Measurements from ENCODE around the gene LMX1B.

LMX1B gene

DNA sequence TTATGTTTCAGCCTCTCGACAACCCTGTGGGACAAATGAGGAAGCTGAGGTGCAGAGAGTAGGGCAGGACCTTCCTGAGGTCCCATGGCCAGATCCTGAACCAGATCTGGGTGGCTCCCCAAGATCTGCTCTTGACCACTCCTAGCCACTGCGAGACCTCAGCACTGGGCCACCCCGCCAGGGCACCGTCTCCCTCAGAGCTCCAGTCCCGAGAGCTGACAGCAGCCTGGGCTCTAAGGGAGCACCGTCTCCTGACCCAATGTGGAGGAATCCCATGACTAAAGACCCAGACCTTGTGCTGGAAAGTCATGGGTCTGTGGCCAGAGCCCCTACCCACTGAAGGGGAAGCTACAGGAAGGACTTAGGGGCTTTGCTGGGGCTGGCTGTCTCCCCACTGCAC is 4.5 kb upstream of the LMX1B start:
- no peak for DNase-seq (ENCODE audit: low read depth)
- H3K4me3 ChIP-seq (ENCODE audit: low read depth, low read length) = no peak overlapping the region
- TF ChIP-seq, protein P1, sequence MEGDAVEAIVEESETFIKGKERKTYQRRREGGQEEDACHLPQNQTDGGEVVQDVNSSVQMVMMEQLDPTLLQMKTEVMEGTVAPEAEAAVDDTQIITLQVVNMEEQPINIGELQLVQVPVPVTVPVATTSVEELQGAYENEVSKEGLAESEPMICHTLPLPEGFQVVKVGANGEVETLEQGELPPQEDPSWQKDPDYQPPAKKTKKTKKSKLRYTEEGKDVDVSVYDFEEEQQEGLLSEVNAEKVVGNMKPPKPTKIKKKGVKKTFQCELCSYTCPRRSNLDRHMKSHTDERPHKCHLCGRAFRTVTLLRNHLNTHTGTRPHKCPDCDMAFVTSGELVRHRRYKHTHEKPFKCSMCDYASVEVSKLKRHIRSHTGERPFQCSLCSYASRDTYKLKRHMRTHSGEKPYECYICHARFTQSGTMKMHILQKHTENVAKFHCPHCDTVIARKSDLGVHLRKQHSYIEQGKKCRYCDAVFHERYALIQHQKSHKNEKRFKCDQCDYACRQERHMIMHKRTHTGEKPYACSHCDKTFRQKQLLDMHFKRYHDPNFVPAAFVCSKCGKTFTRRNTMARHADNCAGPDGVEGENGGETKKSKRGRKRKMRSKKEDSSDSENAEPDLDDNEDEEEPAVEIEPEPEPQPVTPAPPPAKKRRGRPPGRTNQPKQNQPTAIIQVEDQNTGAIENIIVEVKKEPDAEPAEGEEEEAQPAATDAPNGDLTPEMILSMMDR (conservative IDR thresholded peaks at IDR 0.05; ENCODE audit: low read depth, low read length) = no peak

DNA sequence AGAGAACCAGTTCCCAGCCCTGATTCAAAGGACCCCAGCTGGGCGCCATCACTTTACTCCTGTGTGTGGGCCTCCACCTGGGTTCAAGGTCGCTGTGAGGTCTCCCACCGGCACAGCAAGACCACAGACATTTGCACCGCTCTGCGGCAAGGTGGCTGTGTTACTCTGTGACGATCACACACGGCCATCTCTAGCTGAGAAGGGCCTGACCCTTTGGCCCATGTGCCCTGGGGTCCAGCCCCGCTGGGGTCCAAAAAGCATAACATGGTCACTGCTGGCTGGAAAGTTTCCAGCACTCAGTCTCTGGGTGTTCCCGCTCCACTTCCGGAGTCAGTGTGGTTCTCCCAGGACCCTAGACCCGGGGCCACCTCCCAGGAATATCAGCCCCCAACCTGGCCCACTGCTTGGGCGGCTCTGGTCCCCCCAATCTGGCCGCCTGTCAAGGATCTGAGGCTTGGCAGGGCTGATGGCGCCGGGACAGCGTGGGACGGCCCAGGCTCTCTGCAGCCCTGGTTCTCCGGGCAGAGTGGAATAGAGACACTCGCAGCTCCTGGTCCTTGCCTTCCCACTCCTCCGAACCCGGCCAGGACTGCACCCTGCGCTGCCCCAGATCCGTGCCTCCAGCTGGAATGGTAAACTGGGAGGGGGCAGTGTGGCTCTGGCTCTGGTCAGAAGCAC is 3.9 kb upstream of the LMX1B start:
- TF ChIP-seq, protein P1 (conservative IDR thresholded peaks at IDR 0.05; ENCODE audit: low read depth, low read length) = no peak
- H3K4me3 ChIP-seq (ENCODE audit: low read depth, low read length) = no peak overlapping the region
- no peak for DNase-seq (ENCODE audit: low read depth)

DNA sequence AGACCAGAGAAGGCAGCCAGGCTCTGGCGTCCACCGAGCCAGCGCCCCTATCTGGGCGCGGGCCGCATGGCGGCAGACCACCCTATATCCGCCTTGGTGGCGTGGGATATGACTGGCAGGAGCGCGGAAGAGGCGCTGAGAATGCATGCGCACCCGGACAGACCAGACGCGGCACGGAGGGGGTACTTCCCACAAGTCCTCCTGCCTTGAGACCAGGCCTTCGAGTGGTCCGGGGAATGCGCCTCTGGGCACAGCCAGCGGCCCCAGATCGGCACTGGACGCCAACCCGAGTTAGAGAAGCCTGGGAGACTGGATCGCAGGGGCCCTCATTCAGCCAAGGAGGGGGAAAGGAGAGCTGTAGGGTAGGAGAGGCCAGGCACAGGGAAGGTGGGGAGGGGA is 2.5 kb upstream of the LMX1B start:
- no peak overlapping the region for H3K4me3 ChIP-seq (ENCODE audit: low read depth, low read length)
- TF ChIP-seq, protein P1 (conservative IDR thresholded peaks at IDR 0.05; ENCODE audit: low read depth, low read length) = no peak
- no peak for DNase-seq (ENCODE audit: low read depth)

DNA sequence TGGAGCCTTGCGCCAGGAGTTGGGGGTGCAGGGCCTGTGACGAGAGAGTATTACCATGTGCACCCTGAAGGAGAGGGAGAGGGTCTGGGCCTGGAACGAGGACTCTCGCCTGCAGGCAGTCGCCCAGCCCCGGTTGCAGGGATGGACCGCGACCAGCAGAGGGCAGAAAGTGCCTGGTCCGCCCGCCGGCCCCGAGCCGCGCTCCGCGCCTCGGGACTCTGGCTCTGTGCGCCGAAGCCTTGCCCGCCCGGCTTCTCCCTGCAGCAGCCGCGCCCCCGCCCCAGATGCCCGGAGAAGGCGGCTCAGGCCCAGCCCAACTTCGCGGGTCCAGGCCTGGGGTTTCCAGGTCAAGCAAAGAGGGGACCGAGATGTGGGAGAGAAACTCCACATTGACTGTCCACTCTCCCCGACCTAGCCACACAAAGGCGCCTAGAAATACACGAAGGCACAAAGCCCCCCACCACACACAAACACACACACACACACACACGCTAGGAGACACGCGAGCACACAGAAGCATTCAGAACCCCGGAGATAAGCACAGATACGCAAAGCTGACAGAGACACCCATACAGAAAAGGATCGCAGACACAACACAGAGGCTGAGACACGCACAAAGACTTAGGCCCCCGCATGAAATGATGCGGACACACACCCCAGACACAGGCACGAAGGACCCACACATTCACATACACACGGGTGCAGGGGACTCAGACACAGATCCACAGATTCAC is 2.0 kb upstream of the LMX1B start:
- TF ChIP-seq, protein P1 (conservative IDR thresholded peaks at IDR 0.05; ENCODE audit: low read depth, low read length) = peak; percentile 73
- no peak overlapping the region for H3K4me3 ChIP-seq (ENCODE audit: low read depth, low read length)
- peak; percentile 72 for DNase-seq (ENCODE audit: low read depth)

DNA sequence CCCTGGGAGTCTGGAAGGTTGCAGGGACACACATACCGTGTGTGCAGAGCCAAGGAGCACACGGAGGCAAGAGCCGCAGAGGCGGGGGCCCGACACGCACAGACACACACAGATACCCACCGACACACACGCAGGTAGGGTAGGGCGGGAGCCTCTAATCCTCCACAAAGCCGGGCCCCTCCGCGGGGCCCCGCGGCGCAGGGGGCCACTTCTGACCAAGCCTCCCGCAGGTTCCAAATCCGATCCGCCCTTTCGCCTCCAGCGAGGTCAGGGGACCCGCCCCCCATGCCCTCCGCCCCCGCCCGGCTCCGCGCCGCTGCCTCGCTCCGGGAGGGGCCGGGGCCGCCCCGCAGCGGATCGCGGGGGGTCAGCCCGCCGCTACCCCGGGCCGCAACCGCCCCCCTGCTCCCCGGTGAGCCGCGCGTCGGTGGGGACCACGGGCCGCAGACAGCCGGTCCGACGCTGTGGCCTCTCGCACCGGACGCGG is 1.4 kb upstream of the LMX1B start:
- TF ChIP-seq, protein P1 (conservative IDR thresholded peaks at IDR 0.05; ENCODE audit: low read depth, low read length) = no peak
- no peak overlapping the region for H3K4me3 ChIP-seq (ENCODE audit: low read depth, low read length)
- DNase-seq (ENCODE audit: low read depth) = no peak

DNA sequence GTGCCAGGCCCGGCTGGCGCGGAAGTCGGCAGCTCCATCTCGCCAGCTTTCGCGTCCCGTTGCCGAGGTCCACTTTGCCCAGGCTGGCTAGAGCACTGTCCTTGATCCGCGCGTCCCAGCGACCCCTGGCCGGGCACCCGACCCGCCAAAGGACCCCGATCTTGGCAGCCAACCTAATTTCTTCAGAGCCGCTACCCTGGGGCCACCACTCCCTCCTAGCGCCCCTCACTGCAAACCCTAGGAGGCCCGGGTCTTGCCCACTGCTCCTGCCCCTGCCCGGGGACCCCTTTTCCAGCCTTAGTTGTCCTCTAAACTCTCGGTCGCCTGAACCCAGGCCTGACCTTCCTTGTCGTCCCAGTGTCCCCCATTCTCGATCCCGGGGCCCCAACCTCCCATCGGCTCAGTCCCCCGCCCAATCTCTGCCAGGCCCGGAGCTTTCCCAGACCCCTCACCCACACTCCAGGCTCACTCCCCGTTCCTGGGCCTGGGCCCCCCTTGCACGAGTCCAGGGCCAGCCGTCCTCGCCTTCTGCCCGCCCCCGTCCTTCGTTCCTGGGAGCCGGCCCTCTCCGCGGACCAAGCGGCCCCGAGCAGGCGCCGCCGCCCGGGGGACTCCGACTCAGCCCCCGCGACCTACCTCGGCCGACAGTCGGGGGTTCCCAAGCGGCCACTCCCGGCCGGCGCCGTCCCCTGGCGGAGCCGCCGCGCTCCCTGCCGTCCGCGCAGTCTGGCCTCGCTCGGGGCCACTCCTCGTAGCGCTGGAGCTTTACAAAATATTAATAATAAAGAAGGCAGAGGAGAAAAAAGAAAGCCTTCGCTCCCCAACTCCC is 701 bp upstream of the LMX1B start:
- TF ChIP-seq, protein P1 (conservative IDR thresholded peaks at IDR 0.05; ENCODE audit: low read depth, low read length) = no peak
- no peak for DNase-seq (ENCODE audit: low read depth)
- no peak overlapping the region for H3K4me3 ChIP-seq (ENCODE audit: low read depth, low read length)
